ENCODE data around the gene BMPER.

Gene BMPER

DNA sequence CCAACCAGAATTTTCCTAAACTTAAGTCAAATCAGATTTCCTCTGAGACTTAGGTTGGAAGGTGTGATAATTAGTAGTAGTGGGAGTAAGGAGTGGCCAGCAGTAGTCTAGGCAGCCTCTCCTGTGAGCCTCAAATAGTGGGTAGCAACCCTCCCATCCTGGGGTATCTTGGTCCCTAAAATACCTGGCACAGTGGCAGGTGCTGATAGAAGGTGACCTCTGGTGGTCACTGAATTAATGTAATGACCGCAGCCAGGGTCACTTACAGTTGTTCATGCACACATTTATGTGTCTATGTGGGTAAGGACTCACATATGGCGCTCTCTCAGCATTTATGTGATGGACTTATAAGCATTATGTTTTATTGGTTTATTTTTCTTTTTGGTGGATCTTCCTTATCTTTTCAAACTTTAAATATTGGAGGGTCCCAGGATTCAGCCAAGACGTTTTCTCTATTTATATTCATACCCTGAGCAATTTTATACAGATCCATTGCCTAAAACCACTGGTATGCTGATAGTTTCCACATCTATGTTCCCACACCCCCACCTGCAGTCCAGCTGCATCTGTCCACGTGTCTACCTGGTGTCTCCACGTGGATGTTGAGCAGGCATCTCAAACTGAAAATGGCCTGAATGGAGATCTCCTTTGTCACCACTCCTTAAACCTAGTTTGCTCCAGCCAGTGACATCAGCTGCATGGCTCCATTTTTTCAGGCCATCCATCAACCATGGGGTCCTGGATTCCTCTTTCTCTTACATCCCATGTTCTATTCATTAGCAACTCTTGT, 18.3 kb downstream of the BMPER start:
- DNase-seq: no peak

DNA sequence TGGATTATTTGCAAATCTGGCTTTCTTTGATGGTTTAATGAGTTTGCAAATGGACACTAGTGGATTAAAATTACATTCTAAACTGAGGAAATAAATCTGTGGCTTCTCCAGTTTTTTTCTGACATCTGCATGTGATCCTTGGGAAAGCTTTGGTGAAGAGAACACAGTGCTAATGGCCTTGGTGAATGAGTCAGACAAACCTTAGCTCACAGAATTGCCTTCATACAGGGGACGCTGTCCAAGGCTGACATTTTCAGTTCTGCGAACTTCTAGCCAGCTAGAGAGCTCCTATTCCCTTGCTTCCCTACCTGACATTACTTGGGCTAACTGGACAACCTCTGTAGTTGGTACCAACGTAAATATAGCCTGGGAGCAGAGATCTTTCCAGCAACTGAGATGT, 21.2 kb downstream of the BMPER start:
- no peak for DNase-seq

DNA sequence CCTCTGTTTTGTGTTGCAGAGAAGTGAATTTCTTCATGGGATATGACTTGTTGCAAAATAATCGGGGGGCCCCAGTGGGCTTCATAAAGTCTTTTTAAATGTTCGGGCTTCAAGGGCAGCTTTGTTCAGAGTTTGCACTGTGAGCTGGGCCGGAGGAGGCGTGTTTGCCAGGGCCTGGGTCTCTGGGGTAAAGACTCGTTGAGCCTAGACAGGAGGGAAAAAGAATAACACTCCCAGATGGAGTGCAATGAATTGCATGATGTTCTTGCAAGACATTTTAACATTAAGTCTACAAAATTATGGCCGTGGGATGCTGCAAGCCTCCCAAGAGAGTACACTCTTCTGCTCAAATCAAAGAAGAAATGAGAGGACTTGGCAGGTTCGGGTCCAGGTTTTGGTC, 23.6 kb downstream of the BMPER start:
- DNase-seq: no peak

DNA sequence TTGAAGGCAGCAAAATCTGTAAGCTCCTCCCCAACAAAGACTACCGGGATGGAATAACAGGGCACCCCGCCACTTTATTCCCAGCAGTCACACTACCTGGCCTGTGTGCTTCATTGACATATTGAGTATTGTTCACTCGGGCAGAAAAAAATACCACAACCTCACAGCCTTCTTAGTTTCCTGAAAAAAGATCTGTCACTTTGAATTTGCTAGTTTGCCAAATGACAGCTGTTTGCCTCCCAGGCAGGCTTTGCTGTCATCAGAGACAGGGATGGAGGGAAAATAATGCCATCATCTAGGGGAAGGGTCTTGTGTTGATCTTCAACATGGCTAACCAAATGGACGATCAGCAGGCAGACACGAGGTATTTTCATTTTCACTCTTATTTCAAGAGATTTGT, 26.9 kb downstream of the BMPER start:
- DNase-seq: no peak

DNA sequence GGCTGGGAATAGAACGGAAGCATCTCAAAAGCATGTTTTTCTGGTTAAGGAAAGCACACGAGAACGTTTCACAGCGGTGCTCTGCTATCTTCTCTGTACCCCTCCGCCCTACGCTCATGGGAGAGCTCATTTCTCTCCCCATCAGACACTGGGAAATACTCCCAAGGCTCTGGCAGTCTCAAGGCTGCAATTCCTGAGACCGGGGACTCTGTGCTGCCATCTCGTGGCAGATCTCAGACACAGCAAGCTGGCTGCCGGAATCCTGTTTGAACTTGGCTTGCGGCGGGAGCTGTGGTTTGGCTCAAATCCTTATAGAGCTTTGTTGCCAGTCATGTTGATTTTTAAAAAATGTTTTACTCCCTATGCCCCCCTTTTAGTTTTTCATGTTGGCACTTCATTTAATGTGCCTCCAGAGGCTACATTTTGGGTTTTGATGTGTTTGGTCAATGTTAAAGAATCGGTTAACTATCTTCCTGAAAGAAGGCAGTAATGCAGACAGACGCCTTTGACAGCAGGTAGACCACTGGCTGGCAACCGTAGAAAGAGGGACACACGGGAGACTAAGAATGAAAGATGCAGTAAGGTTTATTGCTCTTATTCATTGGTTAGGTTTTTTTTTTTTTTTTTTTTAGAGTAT, 27.6 kb downstream of the BMPER start:
- DNase-seq: peak; percentile 67

DNA sequence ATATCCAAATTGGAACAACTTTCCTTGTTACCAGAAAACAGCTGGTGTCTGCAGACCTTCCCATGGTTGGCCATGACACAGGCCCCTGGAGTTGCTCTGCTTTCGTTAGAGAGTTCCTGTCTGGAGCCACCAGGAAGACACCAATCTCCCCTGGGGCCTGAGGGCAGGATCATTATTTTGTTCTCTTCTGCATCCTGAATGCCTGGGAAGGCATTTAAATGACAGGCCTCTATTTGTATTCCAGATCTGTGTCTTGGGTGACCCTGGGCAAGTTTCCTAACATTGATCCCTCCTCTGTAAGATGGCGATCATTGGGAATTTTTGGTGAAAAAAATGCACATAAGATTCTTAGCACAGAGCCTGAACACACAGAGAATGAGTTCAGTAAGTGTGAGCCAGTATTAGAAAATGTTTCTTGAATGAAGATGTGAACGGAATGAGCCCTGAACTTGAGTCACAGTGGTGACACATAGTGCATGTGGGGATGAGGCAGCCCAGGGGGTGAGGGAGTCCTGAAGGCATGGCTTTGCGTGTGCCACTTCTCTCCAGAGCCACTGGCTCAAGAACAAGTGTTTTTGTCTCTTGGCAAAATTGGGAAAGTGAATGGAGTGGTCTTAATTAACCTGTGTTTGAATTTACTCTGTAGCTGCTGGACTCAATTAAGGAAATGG, 28.4 kb downstream of the BMPER start:
- DNase-seq: no peak

DNA sequence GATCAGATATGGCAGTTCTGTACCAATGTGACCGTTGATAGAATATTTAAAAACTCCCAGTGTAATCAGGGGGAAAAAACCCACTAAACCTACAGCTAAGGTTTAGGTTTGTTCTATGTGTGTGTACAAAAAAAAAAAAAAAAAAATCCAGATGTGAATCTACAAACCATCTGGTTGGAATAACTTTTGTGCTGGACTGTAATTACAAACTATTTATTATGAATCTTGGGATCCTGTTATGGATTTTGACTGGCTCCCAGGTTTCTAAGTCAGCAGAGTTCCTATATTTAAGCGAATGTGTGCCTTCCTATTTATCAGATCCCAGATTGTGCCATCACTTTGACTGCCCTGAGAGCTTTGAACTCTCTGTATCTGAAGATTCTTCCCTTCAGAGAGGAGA, 29.1 kb downstream of the BMPER start:
- no peak for DNase-seq

DNA sequence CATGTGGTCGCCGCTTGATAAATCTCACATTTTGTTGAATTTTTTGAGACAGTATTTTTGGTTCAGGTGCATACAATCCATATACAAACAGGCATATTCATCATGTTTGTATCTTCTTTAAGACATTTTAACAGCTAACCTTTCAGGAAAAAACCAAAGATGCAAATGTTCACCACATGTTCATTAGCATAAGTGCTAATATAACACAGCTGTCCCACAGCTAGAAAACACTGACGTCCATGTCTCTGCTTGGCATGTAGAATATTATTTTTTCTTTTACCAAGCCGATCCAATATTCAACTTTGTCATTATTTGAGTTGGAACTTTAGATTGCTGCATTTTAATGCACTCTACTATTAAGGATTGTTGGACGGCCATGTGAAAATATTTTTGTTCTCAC, 31.2 kb downstream of the BMPER start:
- DNase-seq: no peak

DNA sequence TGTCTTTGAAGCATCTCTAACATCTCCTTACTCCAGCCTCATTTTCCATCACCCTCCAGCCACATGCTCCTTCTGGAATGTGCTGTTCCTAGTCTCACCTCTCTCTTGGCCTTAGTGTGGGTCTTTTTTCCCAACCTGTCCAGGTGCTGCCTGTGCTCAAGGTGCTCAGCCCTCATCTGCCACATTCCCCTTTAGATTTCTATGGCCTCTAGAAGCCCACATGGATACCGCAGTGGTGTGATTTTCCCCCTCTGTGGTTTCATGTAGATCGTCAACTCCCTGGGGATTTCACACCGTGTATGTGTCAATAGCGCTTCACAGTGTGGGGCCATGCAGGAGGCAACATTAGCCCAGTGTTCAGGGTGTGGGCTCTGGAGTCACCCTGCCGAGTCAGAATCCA, 32.5 kb downstream of the BMPER start:
- no peak for DNase-seq

DNA sequence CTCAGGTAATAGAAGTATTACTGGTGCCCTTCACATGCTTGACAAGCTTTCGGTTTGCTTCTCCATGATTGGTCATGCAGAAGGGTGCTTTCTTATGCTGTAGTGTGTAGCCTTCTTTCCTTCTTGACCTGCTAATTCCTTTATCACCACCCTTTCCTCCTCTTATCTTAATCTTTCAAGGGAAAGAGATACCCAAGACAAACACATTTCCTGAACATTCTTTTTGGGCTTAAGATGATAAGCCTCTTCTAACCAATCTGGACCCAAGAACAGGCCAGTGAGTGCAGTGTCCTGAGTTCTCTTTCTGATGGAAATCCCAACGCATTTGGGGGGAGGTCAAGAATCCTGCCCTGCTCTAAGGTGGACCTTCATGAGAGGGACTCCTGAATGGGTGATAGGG, 33.8 kb downstream of the BMPER start:
- DNase-seq: no peak

DNA sequence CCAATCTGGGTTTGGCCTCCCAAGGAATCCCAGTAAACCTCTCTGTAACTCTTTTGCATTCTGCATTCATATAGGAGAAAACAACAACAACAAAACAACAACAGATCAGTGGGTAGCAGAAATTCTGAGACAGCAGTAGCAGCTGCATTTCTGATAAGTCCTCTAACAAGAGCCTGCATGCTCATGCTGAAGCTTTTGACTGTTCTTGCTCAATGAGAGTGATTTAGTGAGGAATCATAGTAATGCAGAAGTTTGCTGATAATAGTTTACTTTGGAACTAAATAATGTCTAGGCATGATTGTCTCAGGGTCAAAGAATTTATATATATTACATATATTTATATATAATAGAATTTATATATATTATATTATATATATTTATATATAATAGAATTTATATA, 35.2 kb downstream of the BMPER start:
- no peak for DNase-seq

DNA sequence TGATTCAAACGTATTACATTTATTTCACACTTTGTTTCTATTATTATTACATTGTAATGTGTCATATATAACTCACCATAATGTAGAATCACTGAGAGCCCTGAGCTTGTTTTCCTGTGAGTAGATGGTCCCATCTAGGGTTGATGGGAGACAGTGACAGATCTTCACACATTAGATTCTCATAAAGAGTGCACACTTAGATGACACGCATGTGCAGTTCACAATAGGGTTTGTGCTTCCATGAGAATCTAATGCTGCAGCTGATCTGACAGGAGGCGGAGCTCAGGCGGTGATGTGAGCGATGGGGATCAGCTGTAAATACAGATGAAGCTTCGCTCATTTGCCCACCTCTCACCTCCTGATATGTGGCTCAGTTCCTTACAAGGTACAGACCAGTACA, 36.1 kb downstream of the BMPER start:
- DNase-seq: no peak

DNA sequence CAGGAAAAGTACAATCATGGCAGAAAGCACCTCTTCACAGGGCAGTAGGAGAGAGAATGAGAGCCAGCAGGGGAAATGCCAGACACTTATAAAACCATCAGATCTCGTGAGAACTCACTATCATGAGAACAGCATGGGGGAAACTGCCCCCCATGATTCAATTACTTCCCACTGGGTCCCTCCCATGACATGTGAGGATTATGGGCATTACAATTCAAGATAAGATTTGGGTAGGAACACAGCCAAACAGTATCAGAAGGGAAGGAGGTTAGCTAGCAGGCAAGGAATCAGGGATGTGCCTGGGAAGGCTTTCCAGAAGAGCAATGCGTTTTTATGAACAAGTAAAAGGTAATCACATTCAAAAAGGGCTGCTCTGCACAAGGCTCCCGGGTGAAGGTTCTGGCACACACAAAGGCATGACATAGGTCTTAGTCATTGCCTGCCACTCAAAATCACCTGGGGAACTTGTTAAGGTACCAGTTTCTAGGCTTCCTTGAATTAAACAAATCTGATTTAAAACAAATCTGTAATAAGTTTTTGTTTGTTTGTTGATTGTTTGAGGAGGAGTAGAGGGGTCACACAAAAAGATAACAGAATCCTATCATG, 40.9 kb downstream of the BMPER start:
- DNase-seq: no peak

DNA sequence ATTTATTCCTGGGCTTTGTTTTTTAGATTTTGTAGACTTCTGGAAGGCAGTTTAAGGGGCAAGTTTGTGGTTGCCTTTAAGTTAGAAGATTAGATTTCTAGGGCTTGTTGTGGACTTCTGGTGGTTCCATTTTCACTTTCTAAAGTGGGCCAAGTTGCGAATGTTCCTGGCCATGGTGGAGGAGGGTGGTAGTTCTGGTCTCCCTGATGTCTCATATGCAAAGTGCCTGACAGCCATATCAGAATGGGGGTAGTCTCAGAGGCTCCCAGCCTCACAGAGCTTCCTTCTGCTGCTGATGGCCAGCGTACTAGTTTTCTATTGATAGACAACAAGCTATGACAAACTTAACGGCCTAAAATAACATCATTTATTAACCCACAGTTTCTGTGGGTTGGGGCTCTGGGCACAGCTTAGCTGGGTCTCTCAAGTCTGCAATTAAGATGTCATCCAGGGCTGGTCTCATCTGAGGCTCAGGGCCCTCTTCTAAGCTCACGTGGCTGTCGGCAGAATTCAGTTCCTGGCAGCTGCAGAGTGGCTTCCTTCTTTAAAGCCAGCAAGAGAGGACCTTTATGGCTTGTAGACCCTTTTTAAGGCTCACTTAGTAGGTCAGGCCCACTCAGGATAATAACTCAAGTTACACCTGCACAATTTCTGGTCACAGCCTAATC, 44.8 kb downstream of the BMPER start:
- DNase-seq: no peak

DNA sequence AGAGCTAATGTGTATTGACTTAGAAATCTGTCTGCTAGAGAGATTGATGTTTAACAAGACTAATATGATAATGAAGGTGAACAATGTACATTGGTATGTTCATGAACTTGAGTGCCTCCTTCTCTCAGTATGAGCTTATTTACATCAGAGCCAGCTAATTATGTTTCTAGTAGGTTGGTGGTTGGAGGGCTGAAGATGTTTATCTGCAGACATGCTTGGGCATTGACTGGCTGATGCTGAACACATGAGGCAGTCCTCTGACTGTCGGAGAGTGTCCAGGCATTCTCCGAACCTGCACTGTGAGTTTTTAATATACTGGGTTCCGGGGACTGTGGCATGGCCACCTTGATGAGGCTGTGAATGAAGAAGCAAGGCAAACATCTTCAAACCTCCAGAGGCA, 47.5 kb downstream of the BMPER start:
- no peak for DNase-seq

DNA sequence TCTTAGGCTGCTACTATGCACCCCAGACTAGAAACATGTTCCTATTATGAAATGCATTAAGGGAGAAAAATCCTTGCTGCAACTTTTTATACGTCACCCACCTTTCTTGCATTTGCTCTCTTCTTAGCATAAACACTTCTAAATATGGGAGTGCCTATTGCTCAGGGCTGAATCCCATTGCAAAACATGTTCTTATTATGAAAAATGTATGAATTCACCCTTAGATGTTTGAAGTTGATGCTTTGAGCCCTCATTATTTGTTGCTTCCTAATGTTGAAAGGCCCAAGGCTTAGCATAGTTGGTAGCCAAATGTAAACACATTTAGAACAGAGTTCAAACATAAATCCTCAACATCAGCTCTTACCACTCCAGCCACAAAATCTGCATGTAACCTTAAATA, 52.8 kb downstream of the BMPER start:
- no peak for DNase-seq

DNA sequence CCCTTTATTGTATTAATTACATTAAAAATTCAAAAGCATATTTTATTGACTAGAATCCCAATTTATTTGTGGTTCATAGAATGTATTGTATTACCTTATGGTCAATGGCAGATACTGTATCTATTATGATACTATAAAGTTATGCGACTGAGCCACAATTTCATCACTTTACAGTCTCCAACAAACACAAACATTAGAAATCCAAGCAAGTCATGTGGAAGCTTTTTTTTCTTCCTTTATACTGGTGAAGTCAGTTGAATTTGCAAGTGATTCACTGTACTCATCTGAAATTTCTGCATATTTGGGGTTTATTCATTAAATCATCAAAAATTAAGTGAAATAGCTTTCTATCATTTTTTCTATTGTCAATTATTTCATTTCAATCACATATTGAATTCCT, 54.3 kb downstream of the BMPER start:
- no peak for DNase-seq

DNA sequence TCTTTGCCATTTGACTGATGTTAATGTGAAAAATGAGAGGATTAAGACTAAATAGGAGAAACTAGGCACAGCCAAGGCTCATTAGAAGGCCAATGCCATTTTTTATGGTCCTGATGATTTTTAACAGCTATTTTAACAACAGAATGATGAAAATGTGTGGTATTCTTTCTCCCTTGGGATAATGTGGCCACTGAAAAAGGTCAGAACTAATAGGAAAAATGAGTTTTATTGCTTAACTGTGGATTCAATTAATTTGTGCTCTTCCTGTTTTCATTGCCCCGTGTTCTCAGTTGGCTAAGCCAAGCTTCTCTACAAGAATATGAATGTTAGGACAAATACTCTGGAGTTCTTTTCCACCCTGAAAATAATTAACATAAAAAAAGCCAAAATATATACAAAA, 56.6 kb downstream of the BMPER start:
- DNase-seq: no peak

DNA sequence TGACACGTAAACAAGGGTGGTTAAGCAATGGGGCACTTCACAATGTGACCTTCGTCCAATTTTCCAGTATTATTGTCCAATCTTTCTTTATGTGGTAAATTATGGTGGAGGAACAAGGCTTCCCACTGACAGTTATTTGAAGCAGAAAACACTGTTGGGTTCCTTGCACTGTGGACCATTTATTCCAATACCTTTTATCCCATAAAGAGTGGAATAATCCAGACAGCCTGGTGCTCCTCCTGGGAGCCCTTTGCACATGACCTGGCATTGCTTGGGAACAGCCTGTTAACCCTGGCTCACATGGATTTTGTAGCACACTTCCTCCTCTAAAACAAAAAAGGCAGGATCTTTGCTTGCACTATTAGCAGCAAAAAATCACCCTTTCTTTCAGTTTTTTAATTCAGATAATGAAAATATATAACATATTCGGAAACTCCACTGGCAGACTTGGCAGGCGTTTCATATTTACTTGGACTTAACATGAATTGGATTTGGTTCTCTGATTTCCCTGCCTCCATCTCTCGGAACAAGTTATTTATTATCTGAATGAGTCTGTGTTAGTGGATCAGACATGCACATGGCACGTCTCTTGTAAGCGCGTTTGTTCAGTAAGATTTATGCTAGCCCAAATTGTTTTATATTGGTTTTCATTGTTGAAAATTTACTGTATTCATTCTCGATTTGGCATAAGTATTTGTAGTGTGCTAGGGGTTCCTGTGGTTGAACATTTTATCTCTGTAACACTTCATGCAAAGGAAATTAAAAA, 59.3 kb downstream of the BMPER start:
- no peak for DNase-seq

DNA sequence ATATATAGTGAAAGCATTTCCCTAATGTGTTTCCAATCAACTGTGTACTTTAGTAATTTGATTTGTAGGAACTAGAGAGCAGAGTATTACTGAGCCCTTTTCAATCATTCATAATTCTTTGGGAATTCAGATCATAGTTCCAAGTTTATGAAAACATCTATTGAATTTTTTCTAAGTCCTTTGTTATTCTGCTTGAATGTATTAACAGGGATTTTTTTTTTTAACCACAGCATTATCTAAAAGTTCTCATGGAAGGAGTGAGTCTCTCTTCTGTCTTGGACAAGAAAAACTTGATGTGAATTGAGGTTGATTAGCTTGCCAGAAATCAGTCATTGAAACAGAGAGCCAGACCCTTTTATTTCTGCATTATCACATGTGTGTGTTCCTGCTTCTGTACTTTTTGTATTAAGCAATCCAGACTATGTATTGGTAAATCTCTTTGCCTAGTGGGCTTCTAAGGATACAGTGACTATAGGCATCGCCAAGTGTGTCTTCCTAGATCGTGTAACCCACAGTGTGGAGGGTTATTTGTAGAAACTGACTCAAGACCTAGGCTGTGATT, 59.9 kb downstream of the BMPER start:
- no peak for DNase-seq

DNA sequence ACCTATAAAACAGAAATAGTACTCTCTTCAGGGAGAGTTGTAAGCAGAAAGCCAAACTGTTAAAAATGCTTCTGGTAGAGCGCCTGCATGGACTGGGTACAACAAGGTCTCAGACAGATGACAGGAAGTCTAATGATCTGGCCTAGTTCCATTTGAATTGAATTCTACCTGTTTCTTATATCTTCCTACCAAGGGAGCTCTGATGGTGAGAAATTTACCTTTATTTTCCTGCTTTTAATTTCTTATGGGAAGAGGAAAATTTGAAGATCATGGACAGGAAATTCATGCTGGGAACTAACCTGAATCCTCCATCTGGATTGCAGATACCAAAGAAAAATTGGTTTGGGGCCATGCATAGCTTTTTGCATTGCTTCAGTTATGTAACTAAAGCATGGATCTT, 63.3 kb downstream of the BMPER start:
- no peak for DNase-seq

DNA sequence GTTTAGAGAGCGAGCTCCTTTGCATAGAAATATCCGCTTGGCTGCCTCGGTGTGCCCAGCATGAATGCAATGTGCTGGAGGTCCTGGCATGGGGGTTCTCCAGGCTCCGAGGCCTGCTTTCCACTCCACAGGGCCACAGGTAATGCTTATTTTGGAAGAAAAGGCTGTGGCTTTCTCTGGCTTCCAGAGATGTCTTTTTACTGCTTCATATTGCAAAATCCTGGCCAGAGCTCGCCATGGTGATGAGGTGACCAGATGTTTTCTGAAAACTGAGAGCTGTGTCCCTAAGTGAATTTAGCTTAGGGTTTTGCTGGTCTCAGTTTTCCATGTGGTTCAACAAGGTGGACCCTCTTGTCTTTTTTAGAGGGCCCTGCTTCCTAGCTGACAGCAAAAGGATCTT, 65.2 kb downstream of the BMPER start:
- no peak for DNase-seq

Measured in activated CD4-positive, alpha-beta T cell treated with anti-CD3 and anti-CD28 coated beads, Interleukin-2, Interleukin-6, amounts not matched to agents 100 ng/mL and 50 ng/mL, durations not matched to agents 16 hours and 8 hours (primary cell).